ENCODE measurements around the gene NELL2. TPM values are rescaled to one million over a fixed set of nuclear protein-coding genes. Genes with fewer than 3 reads are reported as not detected.

The NELL2 gene
- total RNA-seq, 4 donors from 2014 or later, result 0.51 to 4.2 (median 1.8) TPM

DNA sequence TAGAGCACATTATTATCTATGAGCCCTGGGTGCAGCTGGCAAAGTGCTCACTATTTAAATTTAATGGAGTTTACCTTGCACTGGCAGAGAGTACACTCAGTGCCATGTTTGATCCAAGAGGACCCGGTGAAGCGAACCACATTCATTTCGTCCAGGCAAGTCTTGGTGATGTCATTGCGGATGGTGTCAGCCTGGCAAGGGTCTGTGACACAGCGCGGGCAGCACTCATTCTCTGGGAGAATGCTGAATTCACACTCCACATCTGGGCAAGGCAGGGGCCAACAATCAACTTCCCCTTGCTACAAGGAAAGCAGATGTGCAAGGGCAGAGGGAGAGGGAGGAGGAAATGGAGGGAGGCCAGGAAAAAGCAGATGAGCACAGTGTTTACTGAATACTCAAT is 356.2 kb downstream of the NELL2 start:
- TF ChIP-seq, protein P1, sequence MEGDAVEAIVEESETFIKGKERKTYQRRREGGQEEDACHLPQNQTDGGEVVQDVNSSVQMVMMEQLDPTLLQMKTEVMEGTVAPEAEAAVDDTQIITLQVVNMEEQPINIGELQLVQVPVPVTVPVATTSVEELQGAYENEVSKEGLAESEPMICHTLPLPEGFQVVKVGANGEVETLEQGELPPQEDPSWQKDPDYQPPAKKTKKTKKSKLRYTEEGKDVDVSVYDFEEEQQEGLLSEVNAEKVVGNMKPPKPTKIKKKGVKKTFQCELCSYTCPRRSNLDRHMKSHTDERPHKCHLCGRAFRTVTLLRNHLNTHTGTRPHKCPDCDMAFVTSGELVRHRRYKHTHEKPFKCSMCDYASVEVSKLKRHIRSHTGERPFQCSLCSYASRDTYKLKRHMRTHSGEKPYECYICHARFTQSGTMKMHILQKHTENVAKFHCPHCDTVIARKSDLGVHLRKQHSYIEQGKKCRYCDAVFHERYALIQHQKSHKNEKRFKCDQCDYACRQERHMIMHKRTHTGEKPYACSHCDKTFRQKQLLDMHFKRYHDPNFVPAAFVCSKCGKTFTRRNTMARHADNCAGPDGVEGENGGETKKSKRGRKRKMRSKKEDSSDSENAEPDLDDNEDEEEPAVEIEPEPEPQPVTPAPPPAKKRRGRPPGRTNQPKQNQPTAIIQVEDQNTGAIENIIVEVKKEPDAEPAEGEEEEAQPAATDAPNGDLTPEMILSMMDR (IDR thresholded peaks at IDR 0.05; ENCODE audit: low read depth), result no peak

DNA sequence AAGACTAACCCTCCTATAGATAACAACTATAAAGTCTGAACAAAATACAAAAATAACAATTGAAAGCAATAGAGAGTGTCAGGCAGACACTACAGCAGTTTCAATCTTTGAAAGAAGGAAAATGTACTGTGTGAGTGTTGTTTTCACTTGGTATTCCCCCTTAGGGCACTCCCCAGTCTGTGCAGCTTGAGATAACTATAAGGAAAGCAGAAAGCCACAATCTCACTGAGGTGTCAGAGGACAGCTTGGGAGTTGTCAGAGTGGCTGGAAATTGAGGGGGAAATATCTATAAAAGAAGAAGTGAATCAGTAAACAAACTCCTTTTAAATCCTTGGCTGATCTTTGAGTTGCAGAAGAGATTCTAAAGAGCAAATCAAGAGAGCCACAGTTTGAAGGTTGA is 364.8 kb downstream of the NELL2 start:
- TF ChIP-seq, protein P1 (IDR thresholded peaks at IDR 0.05; ENCODE audit: low read depth), result no peak

DNA sequence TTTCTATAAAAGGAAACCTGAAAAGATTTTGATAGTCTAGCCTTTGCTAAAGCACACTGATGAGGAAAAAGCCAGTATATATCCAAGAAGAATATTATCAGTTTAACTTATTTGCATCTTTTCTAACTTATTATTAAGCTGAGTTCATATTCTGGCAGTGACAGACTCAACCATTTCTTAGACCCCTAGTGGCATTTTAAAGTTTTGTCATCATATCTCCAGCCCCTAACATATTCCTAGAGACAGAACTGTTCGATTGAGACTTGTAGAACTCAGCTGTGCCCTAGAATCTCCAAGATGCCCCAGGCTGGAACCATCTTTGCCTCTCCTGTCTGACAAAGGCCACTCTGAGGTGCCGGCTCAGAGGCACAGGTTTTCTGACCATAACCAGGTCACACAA is 365.6 kb downstream of the NELL2 start:
- TF ChIP-seq, protein P1 (IDR thresholded peaks at IDR 0.05; ENCODE audit: low read depth), result no peak

DNA sequence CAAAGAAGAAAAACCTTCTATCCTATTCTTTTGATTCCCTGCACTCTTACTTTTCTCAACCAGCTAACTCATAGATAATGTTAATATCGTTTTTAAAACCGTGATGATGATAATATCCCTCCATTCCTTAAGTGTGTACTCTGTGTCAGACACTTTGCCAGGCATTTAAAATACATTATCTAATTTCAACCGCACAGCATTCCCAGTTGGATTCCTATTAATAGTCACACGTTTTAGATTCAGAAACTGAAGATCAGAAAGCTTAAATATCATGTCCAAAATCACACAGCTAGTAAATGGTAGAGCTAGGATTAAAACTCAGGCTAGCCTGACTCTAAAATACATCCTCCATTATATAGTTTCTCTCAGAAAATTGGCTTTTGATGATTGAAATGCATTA is 366.0 kb downstream of the NELL2 start:
- TF ChIP-seq, protein P1 (IDR thresholded peaks at IDR 0.05; ENCODE audit: low read depth), result no peak

DNA sequence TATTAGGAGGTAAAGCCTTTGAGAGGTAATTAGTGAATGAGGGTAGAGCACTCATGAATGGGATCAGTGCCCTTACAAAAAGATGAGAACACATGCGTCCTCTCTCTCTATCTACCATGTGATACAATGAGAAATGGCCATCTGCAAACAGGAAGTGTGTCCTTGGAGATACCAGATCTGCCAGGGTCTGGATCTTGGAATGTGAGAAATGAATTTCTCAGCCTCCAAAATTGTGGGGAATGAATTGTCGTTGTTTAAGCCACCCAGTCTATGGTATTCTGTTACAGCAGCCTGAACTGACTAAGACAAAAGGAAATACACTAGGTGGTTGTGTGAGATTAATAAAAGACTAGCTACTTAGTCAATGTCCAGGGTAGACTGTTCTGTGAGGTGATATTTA is 366.6 kb downstream of the NELL2 start:
- TF ChIP-seq, protein P1 (IDR thresholded peaks at IDR 0.05; ENCODE audit: low read depth), result no peak

DNA sequence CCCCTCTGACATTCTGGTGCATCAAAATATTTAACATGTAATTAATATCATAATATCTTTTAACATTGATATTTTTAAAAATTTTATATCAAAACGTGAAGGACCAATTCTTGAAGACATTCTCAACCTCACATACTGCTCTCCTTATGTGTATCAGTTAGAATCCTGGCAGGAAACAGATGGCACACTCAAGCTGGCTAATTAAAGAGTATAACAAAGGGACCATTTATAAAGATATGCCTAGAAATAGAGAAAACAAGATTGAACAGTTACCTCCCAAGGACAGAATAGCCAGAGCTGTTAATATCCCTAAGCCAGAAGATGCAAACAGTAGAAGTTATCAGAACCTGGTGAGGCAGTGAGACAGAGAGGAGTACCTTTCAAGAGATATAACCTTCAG is 368.7 kb downstream of the NELL2 start:
- TF ChIP-seq, protein P1 (IDR thresholded peaks at IDR 0.05; ENCODE audit: low read depth), result no peak

DNA sequence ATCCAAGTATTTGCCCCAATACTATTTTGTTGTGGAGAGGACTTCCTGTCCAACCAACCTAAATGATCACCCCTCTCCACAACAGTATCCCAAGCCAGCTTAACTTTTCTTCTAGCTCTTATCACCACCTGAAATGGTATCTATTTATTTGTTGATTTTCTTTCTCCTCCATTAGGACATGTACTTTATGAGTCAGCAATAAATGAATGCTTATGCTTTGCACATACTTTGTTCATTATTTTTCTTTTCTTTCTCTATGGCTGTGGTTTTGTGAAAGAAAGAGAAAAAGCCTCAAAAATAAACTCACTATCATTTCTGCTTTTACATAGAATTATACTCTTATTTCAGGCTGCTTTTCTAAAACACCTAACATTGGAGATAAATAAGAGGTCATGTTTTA is 371.3 kb downstream of the NELL2 start:
- TF ChIP-seq, protein P1 (IDR thresholded peaks at IDR 0.05; ENCODE audit: low read depth), result no peak
